ENCODE data around the gene LPP.

LPP gene

DNA sequence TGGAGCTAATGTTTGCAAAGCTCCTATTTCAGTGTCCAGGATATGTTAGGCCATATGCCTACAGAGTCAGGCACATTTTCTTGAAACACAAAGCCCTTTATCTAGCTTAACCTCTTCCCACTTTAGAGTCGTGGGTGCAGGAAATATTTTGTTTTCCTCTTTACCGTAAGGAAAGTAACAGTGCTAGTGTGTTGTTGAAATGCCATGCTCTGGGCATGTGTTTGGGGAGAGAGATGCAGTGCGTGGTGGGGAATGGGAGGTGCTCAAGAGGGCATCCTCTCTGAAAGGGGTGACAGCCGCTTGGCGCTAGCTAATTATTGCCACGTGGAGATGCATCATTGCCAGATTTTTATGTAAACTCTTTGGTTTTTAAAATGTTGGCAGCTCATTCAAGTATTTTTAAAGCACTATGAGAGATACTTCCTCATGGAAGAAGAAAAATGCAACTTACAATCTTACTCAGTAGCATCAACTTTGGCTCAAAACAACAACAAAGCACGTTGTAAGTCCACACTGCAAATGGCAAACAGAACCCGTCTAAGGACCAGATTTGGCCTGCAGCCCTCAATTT, 152.6 kb downstream of the LPP start:
- no peak for DNase-seq

DNA sequence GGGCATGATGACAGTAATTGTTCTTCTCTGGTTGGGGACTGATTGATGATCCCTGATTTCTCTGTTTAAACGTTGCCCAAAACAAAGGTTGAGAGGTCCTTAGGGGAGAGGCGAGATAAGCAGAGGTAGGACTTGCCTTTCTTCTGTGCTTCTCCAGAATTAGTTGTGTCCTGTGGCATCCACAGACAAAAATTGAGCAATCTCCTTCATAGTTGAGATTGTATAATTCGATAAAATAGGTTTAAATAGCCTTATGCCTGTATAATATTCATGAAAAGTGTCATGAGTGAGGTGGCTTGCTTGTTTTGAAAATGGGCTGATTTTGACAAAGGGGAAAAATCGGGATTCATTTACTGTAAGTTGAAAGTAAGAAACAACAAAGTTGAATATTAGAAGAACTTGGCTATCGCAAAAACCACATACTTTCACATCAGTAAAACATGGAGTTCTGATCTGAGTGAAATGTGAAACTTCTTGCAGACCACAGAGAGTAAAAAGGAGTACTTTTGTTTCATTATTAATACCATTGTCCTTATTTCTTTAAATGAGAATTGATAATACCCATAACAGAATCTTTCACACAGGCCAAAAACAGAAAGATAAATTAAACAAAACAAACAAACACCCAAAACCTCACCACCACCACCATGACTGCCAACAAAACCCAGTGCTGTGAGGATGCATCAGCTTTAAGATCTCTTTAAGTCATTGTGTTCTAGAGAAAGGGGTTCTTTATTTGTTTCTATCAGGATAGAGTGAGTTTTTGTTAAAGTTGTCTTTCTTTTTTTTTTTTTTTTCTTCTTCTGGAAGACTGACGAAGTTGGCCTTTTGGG, 155.7 kb downstream of the LPP start:
- DNase-seq = no peak

GRCh38 chr3:188310270-188310710, 156.3 kb downstream of the LPP start:
- peak; percentile 62 for DNase-seq

GRCh38 chr3:188315553-188315952, 161.6 kb downstream of the LPP start:
- peak; percentile 36 for DNase-seq

- DNase-seq = no peak
Measured at GRCh38 chr3:188316021-188316722, 162.2 kb downstream of the LPP start.

DNA sequence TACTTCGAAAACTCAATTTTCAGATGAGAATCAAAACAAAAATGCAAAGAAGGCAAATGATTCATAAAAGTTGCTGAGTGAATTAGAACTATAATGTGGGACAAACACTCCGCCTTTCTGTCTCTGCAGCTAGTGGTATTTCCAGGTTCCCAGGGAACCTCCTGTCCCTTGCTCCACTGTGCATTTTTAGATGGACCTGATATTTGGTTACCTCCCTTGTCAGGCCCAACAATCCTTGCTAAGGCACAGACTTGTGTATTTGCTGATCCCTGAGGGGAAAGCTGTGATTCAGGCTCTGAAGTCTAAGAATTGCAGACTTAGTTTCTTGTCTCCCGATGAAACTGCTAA, 162.7 kb downstream of the LPP start:
- DNase-seq = no peak

- DNase-seq = peak; percentile 64
Measured at GRCh38 chr3:188319569-188319968, 165.6 kb downstream of the LPP start.

DNA sequence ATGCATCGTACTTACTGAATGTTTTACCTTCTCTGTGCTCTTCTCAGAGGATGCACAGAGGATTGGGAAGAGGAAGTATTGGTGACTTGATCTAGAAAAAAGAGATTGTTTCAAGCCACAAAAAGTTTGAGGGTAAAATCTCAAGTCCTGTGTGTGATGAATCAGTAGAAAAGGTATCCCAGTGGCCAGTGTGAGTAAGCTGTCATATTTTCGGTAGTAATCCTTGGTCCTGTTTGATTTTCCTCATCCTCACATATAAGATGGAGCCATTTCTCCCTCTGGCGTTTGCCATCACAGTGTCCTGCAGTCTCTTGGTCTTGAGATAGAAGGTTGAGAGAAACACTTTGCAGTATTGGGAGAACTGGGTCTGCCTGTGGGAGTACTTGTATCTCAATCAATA, 166.8 kb downstream of the LPP start:
- peak; percentile 86 for DNase-seq

- no peak for DNase-seq
Measured at GRCh38 chr3:188321258-188321657, 167.3 kb downstream of the LPP start.

DNA sequence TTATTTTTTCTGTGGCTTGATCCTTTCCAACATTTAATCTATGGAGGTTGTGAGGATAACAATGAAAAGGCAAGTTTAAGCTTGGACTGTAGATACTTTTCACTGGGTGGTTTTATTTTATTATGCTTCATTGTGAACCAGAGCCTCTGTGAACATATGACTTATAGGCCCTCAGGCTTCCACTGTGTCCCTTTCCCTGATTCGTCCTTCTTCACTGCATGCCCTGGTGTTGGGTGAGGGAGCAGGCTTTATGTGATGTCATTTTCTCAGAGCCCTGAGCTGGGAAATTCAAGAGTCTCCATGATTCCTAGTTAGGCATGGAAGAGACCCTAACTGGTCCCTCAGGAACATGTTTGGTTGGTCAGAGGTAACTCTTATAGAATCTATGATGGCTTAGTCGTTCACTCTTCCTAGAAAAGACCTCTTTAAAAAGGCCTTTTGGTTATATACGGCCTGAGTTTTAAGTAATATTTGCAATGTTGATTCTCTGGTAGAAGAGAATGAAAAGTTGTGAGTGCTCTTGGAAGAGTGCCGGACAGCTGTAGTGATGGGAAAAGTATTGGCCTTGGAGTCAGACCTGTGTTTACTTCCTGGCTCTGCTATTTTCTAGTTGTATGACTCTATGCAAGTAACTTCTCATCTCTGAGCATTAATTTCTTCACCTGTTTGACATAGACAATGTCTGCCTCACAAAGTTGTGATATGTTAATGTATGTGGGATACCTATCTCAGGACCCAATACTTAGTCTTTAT, 168.4 kb downstream of the LPP start:
- no peak for DNase-seq

DNA sequence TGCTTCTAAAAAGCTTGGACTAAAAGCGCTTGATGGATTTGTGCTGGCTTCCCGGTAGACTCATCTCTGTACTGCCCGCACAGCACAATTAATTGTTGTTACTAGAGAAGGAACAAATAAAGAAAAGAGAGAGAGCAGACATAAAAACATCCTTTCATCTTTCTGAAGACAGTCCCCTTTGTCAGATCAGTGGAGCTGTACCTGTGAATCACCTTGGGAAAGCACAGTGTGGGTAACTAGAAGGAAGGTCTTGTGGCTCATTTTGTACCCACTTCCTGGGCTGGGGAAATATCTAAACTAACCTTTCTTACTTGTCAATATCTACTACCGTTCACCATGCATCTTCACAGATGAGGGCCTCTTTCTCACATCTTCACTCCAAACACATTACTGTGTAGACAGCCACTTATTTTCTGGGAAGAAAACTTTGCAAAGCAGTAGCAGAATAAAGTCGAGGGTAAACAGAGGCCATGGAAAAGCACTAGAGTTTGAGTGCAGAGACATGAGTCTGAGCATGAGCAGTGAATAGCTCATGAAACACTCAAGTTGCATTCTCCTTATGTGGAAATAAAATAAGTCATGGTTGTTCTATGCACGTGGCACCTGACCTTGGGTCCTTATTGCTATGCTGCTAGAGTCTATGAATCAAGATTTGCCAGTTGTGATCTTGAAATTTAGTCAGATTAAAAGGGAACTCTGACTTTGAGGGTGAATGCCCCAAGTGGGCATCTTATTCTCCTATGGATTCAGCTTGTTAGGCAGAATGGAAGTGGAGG, 169.3 kb downstream of the LPP start:
- DNase-seq = no peak

- no peak for DNase-seq
Measured at GRCh38 chr3:188326111-188326510, 172.2 kb downstream of the LPP start.

GRCh38 chr3:188326968-188327367, 173.0 kb downstream of the LPP start:
- DNase-seq = no peak

- DNase-seq = no peak
Measured at GRCh38 chr3:188327433-188327832, 173.5 kb downstream of the LPP start.

DNA sequence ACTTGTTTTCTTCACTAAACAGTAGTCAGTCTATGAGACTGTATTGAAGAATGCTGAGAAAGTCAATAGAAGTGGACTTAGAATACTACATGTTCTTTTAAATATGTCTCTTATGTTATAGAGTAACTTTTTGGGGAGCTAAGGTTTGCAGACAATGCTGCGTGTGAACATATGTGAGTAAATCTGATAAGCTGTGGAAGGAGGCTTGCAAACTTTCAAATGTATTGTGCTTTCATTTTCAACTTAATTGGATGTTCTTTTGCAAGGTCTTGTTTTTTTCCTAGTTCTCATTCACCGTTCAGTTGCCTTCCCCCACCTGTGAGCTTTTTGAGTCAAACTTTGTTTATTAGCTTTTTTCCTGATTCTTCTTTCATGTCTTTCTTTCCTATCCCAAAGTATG, 176.2 kb downstream of the LPP start:
- no peak for DNase-seq

- no peak for DNase-seq
Measured at GRCh38 chr3:188331166-188331565, 177.2 kb downstream of the LPP start.

DNA sequence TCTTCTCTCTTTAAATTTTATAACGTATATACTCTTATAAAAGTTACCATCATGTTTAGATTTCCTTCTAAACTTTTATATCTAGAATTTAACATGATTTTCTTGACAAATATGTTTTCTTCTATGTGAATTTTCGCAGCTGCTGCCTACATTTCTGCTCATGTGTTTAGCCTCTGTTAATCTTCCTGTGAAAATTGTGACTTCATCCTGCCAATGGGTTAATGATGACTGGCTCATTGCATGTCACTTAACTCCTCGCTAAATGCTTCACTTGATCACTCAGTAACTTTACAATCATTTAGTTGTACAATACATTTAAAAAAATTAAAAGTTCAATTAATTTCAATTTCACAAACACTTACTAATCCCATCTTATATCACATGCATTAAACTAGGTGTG, 178.1 kb downstream of the LPP start:
- DNase-seq = no peak

GRCh38 chr3:188335656-188336055, 181.7 kb downstream of the LPP start:
- DNase-seq = no peak

DNA sequence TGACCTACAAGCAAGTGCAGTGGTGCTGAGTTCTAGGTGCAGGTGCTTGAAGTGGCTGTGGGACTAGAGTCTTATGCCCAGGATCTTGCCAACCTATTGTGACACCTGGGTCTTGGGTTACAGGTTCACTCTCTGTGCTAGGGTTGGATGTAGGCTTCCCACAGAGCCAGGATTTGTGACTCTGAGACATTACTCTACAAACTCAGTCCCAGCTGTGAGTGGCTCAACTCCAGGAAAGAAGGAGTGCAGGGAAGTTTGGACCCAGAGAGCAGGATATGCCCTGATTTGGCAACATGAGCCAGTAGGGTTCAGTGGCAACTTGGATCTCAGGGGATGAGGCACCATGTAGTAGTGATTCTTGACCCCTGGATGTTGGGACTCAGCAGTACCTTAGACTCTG, 182.2 kb downstream of the LPP start:
- no peak for DNase-seq

DNA sequence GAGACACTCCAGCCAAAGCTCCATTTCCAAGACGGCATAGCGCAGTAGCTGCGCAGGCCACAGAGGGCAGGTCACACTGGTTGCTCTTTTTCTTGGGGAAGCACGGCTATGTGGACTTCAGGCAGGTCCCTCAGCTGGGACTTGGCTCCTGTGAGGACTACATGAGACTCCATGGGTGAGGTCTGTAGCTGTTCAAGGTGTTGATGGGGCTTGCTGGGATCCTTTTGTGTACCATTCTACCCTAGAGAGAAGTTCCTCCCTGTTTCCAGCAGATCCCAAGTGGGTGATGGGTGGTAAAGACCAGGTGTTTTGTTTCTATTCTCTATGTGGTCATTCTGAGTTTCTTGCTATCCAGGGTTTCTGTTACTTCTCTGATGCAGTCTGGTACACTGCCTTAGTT, 183.3 kb downstream of the LPP start:
- DNase-seq = no peak

- DNase-seq = peak; percentile 34
Measured at GRCh38 chr3:188338086-188338485, 184.1 kb downstream of the LPP start.

Data from fibroblast of upper back skin (primary cell).